NK-92 (cell line): ENCODE data around the gene PIGS.
"Not testable (repeated sequence)": the region's sequence is repeated elsewhere in the genome, so short reads cannot be mapped to it uniquely, and the experiment has no call there.

ENCODE experiments used
- DNase-seq: peaks from one replicate; lab custom pipeline; 2025; ENCODE audit not compliant: unreplicated experiment; lab: John Stamatoyannopoulos, UW

The PIGS gene

DNA sequence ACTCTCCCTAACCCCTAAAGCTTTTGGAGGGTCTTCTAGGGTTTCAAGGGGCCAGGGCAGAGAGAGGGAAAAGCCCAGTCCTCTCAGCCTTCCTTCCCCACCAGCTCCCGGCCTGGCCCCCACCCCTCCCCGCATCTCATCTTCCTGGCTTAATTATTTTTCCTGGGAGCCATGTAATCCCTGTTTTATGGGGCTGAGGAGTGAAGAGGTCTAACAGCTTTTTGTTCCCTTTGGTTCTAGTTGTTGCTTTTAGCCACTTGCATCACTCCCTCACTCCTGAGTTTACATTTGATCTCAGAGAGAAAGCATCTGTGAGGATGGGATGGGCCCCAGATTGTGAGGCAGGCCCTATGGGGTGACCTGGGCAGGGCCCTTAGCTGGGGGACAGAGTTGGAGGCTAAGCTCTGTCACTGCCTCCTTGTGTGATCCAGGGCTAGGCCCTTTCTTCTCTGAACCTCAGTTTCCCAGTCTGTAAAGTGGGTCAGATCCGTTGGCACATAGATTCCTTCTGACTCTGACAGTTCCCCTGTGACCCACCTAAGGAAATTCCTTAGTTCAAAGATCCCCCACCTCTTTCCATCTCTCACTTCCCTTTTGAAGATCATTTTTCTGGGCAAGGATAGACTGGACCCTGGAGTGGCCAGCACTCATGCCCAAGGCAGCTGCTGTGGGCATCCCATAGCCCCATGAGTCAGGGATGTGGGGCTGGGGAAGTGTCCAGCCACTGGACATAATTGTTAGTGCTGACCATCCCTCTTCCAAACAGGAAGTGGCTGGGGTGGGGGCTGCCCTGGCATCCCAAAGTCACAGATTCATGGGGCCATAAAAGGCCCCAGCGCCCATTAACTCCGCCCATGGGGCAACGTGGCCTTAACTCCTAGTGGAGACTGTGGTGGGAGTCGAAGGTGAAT, 39.0 kb downstream of the PIGS start:
- DNase-seq: no peak

DNA sequence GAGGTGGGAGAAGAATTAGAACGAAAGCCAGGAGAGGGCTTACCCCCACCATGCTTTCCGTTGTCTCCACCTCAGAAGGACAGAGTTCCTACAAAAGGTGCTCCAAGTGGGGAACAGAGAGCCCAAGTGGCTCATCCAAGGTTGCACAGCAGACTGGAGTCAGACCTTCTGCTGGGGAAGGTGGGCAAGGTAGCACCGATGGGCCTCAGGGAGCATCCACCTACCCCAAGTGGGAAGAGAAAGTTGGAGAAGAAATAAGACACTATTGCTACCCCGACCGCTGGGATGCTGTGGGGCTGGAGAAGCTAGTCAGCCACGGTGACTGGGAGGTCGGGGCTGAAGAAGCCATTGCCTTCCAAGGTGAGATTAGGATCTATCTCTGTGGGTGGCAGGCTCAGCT, 40.4 kb downstream of the PIGS start:
- DNase-seq: no peak

DNA sequence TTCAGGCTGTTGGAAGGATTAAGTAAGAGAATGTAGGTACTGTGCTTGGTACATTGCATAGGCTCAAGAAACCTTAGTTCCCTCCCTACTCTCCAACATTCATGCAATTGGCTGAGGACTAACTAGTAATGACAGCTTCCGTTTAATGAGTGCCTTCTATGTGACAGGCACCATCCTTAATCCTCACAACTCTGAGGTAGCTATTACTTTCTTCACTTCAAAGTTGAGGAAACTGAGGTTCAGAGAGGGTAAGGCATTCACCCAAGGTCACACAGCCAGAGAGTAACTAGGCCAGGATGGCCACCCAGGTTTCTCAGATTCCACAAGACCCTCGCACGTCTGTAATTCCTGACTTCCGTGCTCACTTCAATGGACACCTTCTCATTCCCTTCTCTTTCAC, 41.1 kb downstream of the PIGS start:
- no peak for DNase-seq

DNA sequence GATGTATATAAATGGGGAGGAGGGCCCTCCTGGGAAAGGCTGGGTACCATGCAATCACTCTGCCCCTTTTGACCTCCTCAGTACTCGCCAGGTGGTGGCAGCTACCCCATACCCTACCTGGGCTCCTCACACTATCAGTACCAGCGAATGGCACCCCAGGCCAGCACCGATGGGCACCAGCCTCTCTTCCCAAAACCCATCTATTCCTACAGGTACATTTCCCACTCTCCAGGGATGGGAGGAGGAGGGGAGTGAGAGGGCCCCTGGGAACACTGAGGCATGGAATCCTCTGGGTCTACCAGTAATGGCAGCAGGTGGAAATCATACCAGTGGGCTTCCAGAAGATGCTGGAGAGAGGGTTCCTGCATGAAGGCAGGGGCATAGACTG, 42.3 kb downstream of the PIGS start:
- no peak for DNase-seq

DNA sequence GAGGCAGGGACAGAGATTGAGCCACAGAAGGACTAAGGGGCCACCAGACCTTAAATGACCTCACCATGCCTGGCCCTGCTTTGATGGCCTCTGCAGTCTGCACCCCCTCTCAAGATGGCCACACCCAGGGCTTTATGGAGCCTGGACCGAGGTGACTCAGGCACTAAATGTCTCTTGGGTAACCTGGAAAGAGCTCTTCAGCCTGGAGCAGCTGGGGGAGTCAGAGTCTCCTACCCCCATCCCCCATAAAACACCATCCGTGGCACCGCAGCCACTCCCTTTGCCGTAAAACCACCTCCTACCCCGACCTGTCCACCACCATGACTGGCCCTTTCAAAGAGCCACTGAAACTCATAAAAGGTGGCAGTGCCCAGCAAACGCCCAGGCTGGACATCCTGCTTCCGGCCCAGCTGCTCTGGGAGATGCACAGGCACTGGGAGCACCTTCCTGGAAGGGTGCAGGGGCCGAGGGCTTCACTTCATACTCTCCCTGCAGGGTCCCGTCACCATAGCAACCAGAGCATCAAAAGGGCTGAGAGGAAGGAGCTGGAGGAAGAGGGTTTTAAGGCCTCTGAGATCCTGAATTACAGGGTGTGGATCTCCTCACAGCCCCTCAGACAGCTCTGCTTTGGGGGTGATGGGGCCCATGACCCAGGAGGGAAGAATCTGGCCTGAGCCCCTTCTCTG, 42.9 kb downstream of the PIGS start:
- no peak for DNase-seq

DNA sequence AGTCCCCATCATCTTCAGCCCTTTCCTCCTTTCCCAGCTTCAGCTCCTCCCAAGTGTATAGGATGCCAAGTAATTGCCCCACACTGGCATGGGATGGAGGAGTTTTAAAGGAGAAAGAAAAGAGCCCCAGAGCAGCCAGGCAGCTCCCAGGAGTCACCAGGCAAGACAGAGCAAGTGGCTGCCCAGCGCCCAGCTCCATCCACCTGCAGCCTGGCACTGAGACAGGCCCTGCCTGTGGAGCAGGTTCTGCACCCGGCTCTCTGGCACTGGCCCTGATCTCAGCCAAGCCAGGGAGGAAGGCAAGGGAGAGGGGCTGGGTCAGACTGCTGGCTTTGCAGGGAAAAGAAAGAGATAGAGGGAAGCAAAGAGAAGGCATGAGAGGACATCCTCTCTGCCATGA, 43.5 kb downstream of the PIGS start:
- DNase-seq: no peak

DNA sequence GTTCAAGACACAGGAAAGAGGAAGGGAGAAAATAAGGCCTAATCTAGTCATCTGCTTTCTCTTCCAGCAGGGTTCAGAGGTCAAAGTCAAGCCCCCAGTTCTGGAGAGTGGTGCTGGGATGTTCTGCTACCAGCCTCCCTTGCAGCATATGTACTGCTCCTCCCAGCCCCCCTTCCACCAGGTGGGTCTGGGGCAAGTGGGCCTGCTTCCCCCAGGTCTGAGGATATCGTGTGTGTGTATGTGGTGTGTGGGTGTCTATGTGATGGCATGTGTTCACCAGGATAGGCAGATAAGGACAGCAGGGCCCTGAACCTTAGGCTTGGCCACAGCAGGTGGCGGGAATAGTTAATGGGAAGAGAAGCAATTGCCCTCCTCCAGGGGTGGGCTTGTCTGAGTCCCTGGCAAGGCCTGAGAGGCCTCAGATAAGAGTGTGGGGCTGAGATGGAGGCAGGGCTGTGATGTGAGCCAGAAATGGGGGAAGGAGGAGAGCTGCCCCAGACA, 44.1 kb downstream of the PIGS start:
- no peak for DNase-seq

DNA sequence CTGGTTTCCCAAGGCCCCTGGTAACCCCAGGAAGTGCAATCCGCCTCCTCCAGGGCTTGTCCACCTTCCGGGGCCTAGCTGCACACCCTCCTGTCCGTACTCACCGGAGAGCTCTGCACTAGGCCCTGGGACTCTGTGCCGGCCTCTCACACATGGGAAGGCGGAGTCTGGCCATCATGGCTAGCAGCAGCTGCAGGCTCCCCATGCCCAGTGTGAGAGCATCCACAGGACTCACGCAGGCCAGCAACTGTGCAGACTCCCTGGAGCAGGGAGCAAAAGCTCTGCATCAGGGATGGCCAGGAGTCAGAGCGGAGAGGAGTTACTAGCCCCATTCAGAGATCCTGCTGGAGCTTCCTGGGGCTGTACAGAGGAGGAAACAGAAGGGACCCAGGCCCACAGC, 44.9 kb downstream of the PIGS start:
- DNase-seq: no peak

DNA sequence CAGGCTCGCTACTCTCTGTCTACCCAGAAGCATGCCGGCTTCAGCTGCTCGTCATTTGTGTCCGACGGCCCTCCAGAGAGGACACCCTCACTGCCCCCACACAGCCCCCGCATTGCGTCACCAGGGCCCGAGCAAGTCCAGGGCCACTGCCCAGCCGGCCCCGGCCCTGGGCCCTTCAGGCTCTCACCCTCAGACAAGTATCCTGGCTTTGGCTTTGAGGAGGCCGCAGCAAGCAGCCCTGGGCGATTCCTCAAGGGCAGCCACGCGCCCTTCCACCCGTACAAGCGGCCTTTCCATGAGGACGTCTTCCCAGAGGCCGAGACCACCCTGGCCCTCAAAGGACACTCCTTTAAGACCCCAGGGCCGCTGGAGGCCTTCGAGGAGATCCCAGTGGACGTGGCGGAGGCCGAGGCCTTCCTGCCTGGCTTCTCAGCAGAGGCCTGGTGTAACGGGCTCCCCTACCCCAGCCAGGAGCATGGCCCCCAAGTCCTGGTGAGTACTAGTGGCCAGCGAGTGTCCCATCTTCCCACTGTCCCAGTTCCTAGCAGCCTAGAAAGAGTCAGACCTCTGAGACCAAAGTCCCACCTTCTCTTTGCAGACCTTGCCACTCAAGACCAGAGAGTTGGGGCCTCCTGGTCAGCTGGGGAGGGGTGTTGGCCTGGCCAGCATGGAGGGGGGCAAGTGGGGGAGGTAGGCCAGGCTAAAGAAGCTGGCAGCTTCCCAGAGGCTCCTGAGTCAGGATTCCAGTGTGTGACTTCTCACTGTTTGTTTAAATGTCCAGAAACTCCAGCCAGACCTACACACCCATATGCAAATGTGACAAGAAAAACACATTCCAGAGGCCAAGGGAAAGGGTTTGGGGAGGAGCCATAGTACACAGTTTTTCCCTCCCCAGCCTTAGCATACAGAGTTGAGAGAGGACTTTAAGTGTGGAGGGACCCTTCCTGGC, 46.6 kb downstream of the PIGS start:
- no peak for DNase-seq

DNA sequence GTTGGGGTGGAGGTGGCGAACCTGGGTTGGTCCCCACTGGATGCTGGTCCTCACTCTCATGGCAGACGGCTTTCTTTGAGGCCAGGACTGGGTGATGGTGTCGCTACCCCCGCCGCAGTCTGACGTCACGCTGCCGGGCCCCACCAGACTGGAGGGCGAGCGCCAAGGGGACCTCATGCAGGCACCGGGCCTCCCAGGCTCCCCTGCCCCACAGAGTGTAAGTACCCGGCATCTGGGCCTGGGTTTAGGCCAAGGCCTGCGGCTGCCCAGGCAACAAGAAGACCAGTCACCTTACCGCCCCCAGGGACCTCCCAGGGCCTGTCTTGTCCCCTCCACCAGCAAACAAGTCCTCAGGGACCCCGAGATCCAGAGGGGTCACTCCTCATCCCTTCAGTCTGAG, 47.4 kb downstream of the PIGS start:
- DNase-seq: no peak

DNA sequence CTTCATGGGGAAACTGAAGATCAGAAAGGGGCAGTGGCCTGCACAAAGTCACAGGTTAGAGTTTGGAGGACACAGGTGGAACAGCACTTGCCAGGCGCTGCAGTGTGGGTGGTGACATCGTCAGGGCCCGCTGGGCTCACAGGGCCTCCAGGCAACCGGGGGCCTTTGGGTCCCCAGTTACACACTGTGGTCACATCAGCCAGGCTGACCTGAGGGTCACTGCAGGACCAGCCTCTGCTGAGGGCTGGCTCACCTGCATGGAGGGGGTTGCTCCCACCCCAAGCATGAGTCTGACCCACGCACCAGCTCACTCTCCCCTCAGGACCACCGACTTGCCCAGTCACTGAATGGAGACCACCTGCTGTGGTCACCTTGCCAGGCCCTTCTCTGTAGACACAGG, 48.1 kb downstream of the PIGS start:
- no peak for DNase-seq

DNA sequence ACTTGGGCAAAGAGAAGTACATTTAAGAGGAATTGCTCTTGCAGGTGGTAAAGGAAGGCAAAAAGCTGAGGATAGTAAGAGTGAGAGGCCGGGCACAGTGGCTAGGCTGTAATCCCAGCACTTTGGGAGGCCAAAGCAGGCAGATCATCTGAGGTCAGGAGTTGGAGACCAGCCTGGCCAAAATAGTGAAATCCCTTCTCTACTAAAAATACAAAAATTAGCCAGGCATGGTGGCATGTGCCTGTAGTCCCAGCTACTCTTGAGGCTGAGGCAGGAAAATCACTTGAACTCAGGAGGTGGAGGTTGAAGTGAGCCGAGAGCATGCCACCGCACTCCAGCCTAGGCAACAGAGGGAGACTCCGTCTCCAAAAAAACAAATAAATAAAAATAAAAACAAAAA, 49.0 kb downstream of the PIGS start:
- not testable (repeated sequence) for DNase-seq

DNA sequence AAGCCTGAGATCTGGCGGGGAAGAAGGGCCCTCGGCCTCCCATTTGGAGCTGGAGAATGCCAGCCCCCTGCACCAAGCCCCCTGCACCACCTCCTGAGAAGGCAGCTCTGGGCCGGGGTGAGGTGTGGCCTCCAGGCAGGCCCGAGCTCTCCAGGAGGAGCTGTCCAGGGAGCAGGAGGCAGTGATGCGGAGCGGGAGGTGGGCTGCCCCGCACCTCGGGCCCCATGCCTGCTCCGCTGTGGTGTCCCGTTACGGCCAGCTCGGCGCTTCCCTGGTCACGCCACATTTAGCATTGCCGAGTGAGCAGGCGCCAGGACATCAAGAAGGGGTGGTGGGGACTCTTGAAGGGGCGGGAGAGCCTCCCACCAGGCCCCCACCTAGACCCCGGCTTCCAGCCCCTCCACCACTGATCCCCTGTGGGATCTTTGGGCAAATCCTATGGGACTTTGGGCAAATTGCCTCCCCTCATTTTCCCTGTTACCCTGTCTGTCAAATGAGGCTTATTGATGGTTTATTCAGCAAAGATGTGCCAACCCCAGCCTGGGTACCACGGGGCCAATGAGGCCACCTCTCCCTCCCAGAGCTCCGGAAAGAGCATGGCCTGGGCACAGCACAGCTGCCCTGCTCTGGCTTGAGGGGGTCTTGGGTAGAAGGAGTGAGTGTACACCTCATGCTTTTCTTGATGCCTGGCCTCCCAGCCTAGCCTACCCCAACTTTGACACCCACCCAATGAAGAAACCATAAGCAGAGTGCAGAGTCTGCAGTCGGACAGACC, 49.8 kb downstream of the PIGS start:
- no peak for DNase-seq

DNA sequence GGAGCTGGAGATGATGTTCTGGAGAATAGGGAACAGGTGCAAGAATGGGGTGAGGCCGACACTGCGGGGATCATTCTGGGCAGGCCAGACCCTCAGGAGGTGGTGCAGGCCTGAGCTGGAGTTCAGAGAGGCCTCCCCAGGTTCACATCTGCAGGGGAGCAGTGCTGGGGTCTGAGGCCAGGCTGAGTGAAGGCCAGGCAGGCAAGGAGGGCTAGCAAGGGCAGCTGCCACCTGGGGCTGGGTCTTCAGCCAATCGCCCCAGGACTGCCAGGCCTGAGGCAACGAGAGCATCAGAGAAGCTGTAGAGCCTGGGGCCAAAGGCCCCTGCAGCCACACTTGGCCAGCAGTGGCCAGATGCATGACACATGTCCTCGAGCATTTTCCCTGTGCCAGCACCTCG, 50.6 kb downstream of the PIGS start:
- no peak for DNase-seq

DNA sequence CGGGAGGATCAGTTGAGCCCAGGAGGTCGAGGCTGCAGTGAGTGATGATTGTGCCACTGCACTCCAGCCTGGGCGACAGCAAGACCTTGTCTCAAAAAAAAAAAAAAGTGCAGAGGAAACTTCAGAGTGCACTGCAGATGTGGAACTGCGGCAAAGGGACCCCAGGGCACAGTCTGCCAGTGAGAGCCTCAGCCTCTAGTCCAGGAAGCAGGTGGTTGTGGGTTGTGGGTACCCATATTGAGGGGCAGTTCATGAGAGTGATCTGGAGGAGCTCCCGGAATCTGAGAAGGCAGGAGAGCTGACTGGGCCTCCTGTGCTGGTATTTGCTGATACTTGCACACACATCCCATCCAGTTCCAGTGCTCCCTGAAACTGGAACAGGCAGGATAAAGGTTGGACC, 52.1 kb downstream of the PIGS start:
- no peak for DNase-seq

DNA sequence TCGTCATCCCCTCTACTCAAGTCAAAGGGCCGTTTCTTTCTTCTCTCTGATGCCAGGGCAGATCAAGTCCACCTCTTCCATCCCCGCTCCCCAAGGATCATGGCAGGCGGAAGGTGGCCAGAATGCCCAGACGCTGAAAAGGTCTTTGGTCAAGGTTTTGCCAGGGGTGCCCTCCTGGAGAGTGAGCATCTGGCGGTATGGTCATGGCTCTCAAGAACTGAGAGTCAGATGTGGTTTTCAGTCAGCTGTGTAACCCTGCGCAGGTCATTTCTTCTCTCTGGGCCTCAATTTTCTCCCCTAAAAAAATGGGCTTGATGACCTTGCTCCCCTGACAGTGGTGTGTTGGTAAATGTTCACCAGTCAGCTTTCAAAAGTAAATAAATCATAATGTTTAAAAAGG, 52.7 kb downstream of the PIGS start:
- no peak for DNase-seq

DNA sequence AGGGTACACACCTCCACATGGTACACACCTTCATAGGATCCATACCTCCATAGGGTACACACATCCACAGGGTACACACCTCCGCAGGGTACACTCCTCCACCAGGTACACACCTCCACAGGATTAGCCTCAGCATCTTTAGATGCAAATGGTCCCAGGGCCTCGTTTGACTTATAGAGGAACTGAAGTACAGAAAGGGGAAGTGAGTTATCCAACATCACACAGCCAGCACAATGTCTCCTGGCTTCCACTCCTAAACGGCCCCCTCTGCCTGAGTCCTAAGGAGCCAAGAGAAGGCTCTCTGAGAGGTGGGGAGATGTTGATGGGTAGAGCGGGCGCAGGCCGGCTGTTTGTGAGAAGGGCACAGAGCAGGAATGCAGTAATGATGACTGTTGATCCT, 53.2 kb downstream of the PIGS start:
- no peak for DNase-seq

DNA sequence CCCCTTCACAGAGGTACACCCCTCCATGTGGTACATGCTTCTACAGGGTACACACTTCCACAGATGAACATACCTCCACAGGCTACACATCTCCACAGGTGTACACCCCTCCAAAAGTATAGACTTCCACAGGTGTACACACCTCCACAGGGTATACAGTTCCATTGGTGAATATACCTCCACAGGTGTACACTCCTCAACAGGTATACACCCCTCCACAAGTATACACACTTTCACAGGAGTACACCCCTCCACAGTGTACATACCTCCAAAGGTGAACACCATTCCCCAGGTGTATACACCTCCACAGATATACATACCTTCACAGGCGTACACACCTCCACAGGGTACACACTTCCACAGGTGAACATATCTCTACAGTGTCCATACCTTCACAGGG, 55.8 kb downstream of the PIGS start:
- no peak for DNase-seq

DNA sequence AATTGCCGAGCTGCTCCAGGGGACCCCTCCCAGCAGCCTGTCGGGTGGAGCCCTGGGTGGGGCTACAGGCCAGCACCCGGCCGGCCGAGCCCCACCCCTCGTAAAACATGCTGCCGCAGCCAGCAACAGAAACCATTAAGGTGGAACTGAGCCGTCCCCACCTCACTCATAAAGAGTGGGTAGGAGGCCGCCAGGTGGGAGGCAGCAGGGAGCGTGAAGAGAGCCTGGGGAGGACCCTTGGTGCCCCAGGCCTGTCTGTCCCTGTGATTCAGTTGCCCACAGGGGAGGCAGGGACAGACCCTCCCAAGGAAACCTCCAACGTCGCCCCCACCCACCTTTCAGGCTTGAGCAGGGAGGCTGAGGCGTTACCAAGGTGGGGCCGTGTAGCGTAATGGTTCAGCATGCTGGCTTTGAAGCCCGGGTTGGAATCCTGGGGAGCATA, 56.7 kb downstream of the PIGS start:
- DNase-seq: no peak

DNA sequence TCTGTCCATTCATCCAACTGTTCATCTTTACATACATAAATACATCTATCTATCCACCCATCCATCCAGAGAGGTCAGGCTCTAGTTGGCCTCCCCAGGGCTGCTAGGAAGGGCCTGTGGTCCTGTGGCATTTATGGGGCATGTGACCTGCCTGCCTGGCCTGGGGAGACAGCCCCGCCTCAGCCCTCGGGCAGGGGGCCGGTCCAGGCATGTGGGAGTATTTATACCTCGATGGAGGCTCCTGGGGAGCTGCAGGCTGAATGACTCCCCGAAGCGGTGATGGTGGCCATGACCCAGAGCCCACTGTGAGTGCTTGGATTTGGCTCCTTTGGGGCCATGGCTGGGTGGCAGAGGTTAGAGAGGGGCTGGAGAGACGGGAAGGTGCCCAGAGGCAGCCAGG, 57.8 kb downstream of the PIGS start:
- DNase-seq: no peak
